GM12892 (cell line): Measurements from ENCODE around the gene SERTAD3.

Experiments used
- POLR2A ChIP-seq: IDR thresholded peaks from 2 replicates; pipeline ENCODE4 v1.6.1; 2011; ENCODE audit warnings: low read depth, low read length, control low read depth
- POLR2AphosphoS5 ChIP-seq: IDR thresholded peaks from 2 replicates; pipeline ENCODE4 v1.6.1; 2011; ENCODE audit warnings: low read depth, low read length, control low read depth

- TF ChIP-seq POLR2A (no peak), POLR2AphosphoS5 (no peak)
Observed at GRCh38 chr19:40465025-40465556, 21.0 kb upstream of the SERTAD3 start.
